LNCaP clone FGC (cell line): ENCODE measurements around the gene C14orf93.
A peak's percentile ranks its signal among the peaks of the same experiment; 100 is the strongest.

Source experiments
- DNase-seq: peaks from one replicate; pipeline ENCODE4 v3.0.0-alpha.2; 2011; ENCODE audit warnings: low read depth
- H3K4me3 ChIP-seq: 2 replicates; pipeline ENCODE4 v1.5.1; 2011; ENCODE audit warnings: mild to moderate bottlenecking, low read depth, low read length, control low read depth
- CTCF ChIP-seq: IDR thresholded peaks from 2 replicates; pipeline ENCODE4 v1.5.1; 2012; ENCODE audit warnings: mild to moderate bottlenecking; ENCODE audit not compliant: control insufficient read depth, insufficient read depth; ENCODE audit errors: extremely low read depth

C14orf93 gene, protein sequence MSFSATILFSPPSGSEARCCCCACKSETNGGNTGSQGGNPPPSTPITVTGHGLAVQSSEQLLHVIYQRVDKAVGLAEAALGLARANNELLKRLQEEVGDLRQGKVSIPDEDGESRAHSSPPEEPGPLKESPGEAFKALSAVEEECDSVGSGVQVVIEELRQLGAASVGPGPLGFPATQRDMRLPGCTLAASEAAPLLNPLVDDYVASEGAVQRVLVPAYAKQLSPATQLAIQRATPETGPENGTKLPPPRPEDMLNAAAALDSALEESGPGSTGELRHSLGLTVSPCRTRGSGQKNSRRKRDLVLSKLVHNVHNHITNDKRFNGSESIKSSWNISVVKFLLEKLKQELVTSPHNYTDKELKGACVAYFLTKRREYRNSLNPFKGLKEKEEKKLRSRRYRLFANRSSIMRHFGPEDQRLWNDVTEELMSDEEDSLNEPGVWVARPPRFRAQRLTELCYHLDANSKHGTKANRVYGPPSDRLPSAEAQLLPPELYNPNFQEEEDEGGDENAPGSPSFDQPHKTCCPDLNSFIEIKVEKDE

GRCh38 chr14:23009939-23010726 lies at the start of gene C14orf93:
TSS of gene C14orf93 (minus strand) at chr14:23010143. CDS start at chr14:22999023, 11,120 bp downstream.
- peak within 1 kb of the TSS; percentile 51 for H3K4me3 ChIP-seq
- DNase-seq = no peak
- no peak for TF ChIP-seq CTCF

DNA sequence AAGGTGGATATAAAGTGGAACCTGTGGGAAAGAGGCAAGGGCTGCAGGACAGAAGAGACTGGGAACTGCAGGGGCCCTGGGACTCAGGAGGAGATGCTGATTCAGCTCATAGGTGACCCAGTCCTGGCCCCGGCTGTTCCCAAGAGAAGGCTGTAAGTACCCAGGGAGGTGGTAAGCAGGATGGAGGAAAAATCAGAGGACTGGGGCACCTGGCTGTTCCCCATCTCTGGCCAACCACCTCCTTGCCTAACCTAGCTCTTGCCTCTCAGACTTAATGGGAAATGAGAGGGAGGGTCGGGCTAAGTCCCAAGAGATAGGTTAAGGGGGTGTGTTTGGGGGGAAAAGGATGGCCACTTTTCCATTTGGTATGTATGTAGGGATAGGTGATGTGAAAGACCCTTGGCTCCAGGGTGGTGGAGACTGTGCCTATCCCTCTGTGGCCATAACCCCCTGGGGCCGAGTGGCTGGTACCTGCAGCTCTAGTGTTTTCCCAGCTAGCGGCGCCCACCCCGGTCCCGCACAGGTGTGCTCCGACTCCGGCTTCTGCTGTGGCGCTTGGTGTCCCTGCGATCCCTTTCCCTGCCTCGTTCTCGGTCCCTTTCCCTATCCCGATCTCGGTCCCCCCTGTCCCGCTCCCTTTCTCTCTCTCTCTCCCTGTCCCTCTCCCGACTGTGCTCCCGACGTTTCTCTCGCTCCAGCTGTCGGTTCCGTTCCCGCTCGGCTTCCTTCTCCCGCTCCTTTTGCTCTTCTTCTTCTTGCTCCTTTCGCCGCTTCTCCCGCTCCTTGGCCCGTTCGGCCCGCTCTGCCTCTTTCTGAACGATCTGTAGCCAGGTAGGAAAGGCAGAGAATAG lies 48.9 kb upstream of the C14orf93 start:
- DNase-seq = no peak
- TF ChIP-seq CTCF = no peak
- no peak overlapping the region for H3K4me3 ChIP-seq

DNA sequence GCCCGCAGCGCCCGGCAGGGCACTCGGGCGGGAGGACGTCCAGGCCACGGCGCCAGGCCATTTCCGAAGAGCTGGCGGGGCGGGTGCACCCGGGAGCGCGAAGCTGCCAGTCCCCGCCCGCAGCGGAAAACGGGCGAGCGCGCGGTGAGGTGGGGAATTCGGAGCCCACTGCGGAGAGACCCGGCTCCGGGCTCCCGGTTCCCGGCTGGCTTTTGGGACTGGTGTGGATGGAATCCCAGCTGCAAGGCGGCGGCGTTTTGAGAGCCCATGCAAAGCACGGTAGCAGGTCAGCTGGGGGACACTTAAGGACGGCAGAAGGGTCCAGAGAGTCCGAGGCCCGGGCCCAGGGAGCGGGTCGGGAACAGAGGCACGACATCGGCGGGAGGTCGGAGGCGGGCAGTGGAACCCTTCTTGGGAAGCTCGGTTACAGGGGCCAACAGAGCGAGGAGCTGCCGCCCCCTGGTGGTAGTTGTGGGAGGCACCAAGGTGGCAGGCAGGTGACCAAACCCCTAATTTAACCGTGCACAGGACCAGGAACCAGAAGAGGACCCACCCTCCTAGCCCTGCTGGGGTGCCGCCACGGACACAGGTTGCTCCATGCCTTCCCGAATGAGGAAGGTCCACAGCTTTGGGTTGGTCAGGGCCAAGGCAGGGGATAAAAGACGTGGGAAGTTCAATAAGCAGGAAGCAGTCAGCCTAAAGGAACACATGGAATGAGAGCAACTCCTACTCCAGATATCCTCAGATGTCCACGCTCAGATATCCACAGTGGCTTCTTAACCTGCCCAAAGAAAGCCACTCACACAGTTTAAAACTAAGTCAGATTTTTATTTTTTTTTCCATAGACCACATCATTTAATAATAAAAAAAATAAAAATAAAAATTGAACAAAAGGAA lies 48.1 kb upstream of the C14orf93 start:
- peak; percentile 94 for TF ChIP-seq CTCF
- DNase-seq = peak; percentile 43
- H3K4me3 ChIP-seq = peak overlapping the region; percentile 67

DNA sequence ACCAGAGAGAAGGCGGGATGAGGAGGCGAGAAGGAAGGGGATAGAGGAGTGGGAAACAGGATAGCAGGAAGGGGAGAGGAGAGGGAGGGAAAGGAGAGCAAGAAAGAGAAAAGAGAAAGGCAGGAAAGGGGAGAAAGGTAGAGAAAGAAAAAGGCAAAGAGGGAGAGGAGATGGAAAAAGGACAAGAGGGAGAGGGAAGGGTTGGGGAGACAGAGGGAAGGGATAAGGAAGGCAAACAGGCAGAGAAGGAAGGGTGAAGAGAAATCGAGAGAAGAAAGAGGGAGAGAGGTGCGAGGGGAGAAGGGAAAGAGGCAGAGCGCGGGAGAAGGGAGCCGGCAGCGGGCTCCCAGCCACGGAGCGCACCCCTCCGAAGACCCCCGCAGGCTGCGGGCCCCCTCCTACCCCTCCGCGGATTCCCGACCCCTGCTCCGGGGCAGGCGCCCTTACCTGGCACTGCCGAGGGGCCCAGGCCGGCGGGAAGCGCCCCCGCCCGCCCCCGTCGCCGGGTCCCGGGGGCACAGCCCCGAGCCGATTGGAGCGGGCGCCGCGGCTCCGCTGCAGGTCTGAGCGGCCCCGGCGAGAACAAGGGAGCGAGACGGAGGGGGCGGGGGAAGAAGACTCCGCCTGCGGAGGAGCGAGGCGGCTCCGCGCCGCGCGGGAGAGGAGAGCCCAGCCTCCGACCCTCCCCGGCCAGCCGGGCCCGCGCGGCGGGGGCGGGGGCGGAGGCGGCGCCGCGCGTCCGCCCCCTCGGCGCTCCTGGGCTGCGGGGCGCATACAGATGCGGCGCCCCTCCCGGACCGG lies 47.2 kb upstream of the C14orf93 start, which contains the start of gene CDH24:
Gene CDH24 (minus strand): TSS at position 565 of the 801 bp plus-strand sequence. CDS start 1,787 bp downstream, outside the sequence.
- no peak for TF ChIP-seq CTCF
- DNase-seq = no peak

GRCh38 chr14:23056145-23056955 lies 46.4 kb upstream of the C14orf93 start:
- no peak for DNase-seq
- H3K4me3 ChIP-seq = peak overlapping the region; percentile 67
- TF ChIP-seq CTCF = peak; percentile 74

More for the DNA sequence above, 47.2 kb upstream of the C14orf93 start, which contains the start of gene CDH24:
- peak within 1 kb of the TSS; percentile 67 for H3K4me3 ChIP-seq
